HCT116 (cell line): ENCODE results near the gene DOCK2. TPM values are rescaled to one million over a fixed set of nuclear protein-coding genes. Genes with fewer than 3 reads are reported as not detected.

Experiments
- ATAC-seq: fragments of 200-7000 bp; cut with Tn5 transposase; 2 replicates; pipeline ENCODE4 v1.9.1; 2020; ENCODE audit warnings: mild to moderate bottlenecking, moderate library complexity
- BruUV-seq: library from RNA; stranded (reverse); fragments of 400-500 nt; replicated peaks from 2 replicates; lab custom pipeline; 2021; lab: Mats Ljungman, UMichigan
- CTCF ChIA-PET: fragments of 300-600 bp; sonication (Branson Sonifier 250); formaldehyde crosslinking; loops from one replicate; lab custom pipeline; 2021; ENCODE audit warnings: antibody characterized with exemption; lab: Charles Lee
- POLR2A ChIA-PET: fragments of 300-600, 350-600 bp; sonication (Branson Sonifier 250); formaldehyde crosslinking; loops from one replicate; lab custom pipeline; 2021; ENCODE audit warnings: antibody characterized with exemption; lab: Charles Lee
- RAD21 ChIA-PET, 2 experiments: fragments of 300-600 bp; sonication (Branson Sonifier 250); formaldehyde crosslinking; loops; one replicate each; lab custom pipeline; 2023; ENCODE audit warnings: low total read pairs in 2 of 2; ENCODE audit not compliant: uncharacterized antibody in 2 of 2, unreplicated experiment in 2 of 2, low non-redundant PET in 1 of 2; lab: Charles Lee
- DNase-seq: peaks from one replicate; pipeline ENCODE4 v3.0.0-alpha.2; 2010; ENCODE audit warnings: low read depth, low spot score
- H2AFZ ChIP-seq: fragments of 200-600 bp; shearing (Covaris generic), sonication (generic); 2 replicates; pipeline ENCODE4 v1.6.1; 2017; ENCODE audit warnings: low read depth, mixed run types, mixed read lengths, antibody characterized with exemption, low read length; ENCODE audit not compliant: poor library complexity, severe bottlenecking
- H3K27ac ChIP-seq: 2 replicates; pipeline ENCODE4 v1.5.1; 2012; ENCODE audit warnings: low read depth, low read length
- H3K27me3 ChIP-seq: fragments of 200-600 bp; sonication (generic); 2 replicates; pipeline ENCODE4 v1.6.1; 2016; ENCODE audit warnings: mixed run types, low read length, mixed read lengths; ENCODE audit not compliant: insufficient read depth
- H3K36me3 ChIP-seq, 2 experiments: fragments of 200-500 bp in 1 of 2; fragments of 200-600 bp in 1 of 2; sonication (Bioruptor generic) in 1 of 2; sonication (generic) in 1 of 2; 2 replicates each; pipeline versions ENCODE4 v1.5.1 to v1.6.1; 2014 to 2016; ENCODE audit warnings: low read length in 2 of 2, inconsistent platforms in 1 of 2, mixed read lengths in 1 of 2, mixed run types in 1 of 2; ENCODE audit not compliant: insufficient read depth in 2 of 2, control insufficient read depth in 1 of 2
- H3K4me1 ChIP-seq, 2 experiments: fragments of 200-600 bp in 1 of 2; sonication (generic) in 1 of 2; 2 replicates each; pipeline versions ENCODE4 v1.5.1 to v1.6.1; 2012 to 2017; ENCODE audit warnings: low read length in 2 of 2, inconsistent platforms in 1 of 2, mild to moderate bottlenecking in 1 of 2, mixed read lengths in 1 of 2, mixed run types in 1 of 2, moderate library complexity in 1 of 2; ENCODE audit not compliant: insufficient read depth in 2 of 2, control insufficient read depth in 1 of 2
- H3K4me2 ChIP-seq: fragments of 200-600 bp; sonication (generic); 2 replicates; pipeline ENCODE4 v1.6.1; 2017; ENCODE audit warnings: mixed run types, low read length, mixed read lengths
- H3K4me3 ChIP-seq, 2 experiments: fragments of 200-600 bp in 1 of 2; sonication (generic) in 1 of 2; replicated peaks in 1 of 2; 2 replicates each; pipeline ENCODE4 v1.5.1; 2011 to 2016; ENCODE audit warnings: low read length in 2 of 2, control low read depth in 1 of 2, low read depth in 1 of 2, mild to moderate bottlenecking in 1 of 2, mixed read lengths in 1 of 2, mixed run types in 1 of 2
- H3K79me2 ChIP-seq: fragments of 200-600 bp; sonication (generic); 2 replicates; pipeline ENCODE4 v1.6.1; 2017; ENCODE audit warnings: mild to moderate bottlenecking, mixed run types, low read length, moderate library complexity, mixed read lengths; ENCODE audit not compliant: insufficient read depth
- H3K9ac ChIP-seq: fragments of 200-600 bp; sonication (generic); 2 replicates; pipeline ENCODE4 v1.6.1; 2016; ENCODE audit warnings: low read length, mixed read lengths
- H3K9me2 ChIP-seq: fragments of 200-600 bp; sonication (generic), shearing (Covaris generic); 2 replicates; pipeline ENCODE4 v1.6.1; 2017; ENCODE audit warnings: mixed run types, mild to moderate bottlenecking, moderate library complexity; ENCODE audit not compliant: insufficient read depth
- H3K9me3 ChIP-seq, 2 experiments: fragments of 200-500 bp in 1 of 2; fragments of 200-600 bp in 1 of 2; sonication (Bioruptor generic) in 1 of 2; sonication (generic) in 1 of 2; 2 replicates each; pipeline ENCODE4 v1.6.1; 2014 to 2017; ENCODE audit warnings: low read length in 2 of 2, mixed read lengths in 2 of 2, inconsistent platforms in 1 of 2, low read depth in 1 of 2, mild to moderate bottlenecking in 1 of 2, mixed run types in 1 of 2, moderate library complexity in 1 of 2; ENCODE audit not compliant: control insufficient read depth in 1 of 2, insufficient read depth in 1 of 2
- H4K20me1 ChIP-seq: fragments of 200-600 bp; sonication (generic), shearing (Covaris generic); 2 replicates; pipeline ENCODE4 v1.6.1; 2017; ENCODE audit warnings: mixed run types, mild to moderate bottlenecking, moderate library complexity; ENCODE audit not compliant: insufficient read depth
- EGR1 ChIP-seq: IDR thresholded peaks from 2 replicates; pipeline ENCODE4 v1.6.1; 2012; ENCODE audit warnings: low read depth
- ELF1 ChIP-seq: IDR thresholded peaks from 2 replicates; pipeline ENCODE4 v1.6.1; 2012; ENCODE audit warnings: low read depth, borderline replicate concordance
- FOSL1 ChIP-seq: IDR thresholded peaks from 2 replicates; pipeline ENCODE4 v1.6.1; 2012; ENCODE audit warnings: low read depth
- JUND ChIP-seq: IDR thresholded peaks from 2 replicates; pipeline ENCODE4 v1.6.1; 2012
- POLR2AphosphoS5 ChIP-seq: IDR thresholded peaks from 2 replicates; pipeline ENCODE4 v1.6.1; 2011; ENCODE audit warnings: mild to moderate bottlenecking, low read depth, low read length, moderate library complexity
- SIN3A ChIP-seq: IDR thresholded peaks from 2 replicates; pipeline ENCODE4 v1.6.1; 2012; ENCODE audit warnings: low read depth
- TCF7L2 ChIP-seq: IDR thresholded peaks from 2 replicates; pipeline ENCODE4 v1.7.0; 2011; ENCODE audit warnings: borderline replicate concordance, inconsistent platforms; ENCODE audit not compliant: insufficient read depth, insufficient read length; ENCODE audit errors: extremely low read depth
- YY1 ChIP-seq: IDR thresholded peaks from 2 replicates; pipeline ENCODE4 v1.6.1; 2011; ENCODE audit warnings: low read length, low read depth, moderate library complexity, mild to moderate bottlenecking; ENCODE audit not compliant: insufficient replicate concordance; ENCODE audit errors: extremely low read depth
- ZFX ChIP-seq: fragments of 450-650 bp; IDR thresholded peaks from 2 replicates; pipeline ENCODE4 v1.6.1; 2017
- intact Hi-C: fragments of 100-400 bp; cut with micrococcal nuclease; formaldehyde crosslinking; loops from 2 replicates; pipeline ENCODE4 v1.10.0; 2022
- total RNA-seq: library from RNA; stranded (reverse); gene quantifications from one replicate; pipeline ENCODE4 v1.2.1, GENCODE V29; 2021; ENCODE audit not compliant: unreplicated experiment
- TF ChIP-seq, protein P1 (sequence below), 3 experiments: fragments of 200-600 bp in 1 of 3; sonication (generic) in 1 of 3; IDR thresholded peaks in 2 of 3; conservative IDR thresholded peaks in 1 of 3; 2 replicates each; pipeline ENCODE4 v1.5.1; 2012 to 2017; ENCODE audit warnings: low read depth in 2 of 3, low read length in 2 of 3, antibody characterized with exemption in 1 of 3, borderline replicate concordance in 1 of 3, control low read depth in 1 of 3, mild to moderate bottlenecking in 1 of 3, mixed read lengths in 1 of 3, mixed run types in 1 of 3, moderate library complexity in 1 of 3; ENCODE audit not compliant: insufficient read depth in 1 of 3
- TF ChIP-seq, protein P2 (sequence below): IDR thresholded peaks from 2 replicates; pipeline ENCODE4 v1.6.1; 2012

DOCK2 gene
- total RNA-seq, 1 experiment from 2014 or later = 0.89 TPM

DNA sequence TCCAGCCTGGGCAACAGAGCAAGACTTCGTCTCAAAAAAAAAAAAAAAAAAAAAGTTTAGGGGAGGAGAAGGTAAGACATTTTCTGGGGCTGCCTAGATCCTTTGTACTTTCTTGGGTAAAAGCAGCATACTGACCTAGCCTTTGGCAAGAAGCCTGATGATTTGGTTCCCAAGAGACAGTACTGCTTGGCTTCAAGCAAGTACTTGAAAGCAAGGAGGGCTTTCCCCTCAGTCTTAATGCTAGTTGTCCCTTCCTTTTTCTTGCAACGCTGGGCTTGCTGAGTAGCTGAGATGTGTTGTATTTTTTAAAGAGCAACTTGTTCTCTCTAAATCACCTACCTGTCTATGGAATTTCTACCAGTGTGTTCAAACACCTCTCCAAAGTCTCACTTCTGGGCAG lies 267.0 kb downstream of the DOCK2 start (continued):
- no peak for TF ChIP-seq FOSL1
- TF ChIP-seq, protein P1, sequence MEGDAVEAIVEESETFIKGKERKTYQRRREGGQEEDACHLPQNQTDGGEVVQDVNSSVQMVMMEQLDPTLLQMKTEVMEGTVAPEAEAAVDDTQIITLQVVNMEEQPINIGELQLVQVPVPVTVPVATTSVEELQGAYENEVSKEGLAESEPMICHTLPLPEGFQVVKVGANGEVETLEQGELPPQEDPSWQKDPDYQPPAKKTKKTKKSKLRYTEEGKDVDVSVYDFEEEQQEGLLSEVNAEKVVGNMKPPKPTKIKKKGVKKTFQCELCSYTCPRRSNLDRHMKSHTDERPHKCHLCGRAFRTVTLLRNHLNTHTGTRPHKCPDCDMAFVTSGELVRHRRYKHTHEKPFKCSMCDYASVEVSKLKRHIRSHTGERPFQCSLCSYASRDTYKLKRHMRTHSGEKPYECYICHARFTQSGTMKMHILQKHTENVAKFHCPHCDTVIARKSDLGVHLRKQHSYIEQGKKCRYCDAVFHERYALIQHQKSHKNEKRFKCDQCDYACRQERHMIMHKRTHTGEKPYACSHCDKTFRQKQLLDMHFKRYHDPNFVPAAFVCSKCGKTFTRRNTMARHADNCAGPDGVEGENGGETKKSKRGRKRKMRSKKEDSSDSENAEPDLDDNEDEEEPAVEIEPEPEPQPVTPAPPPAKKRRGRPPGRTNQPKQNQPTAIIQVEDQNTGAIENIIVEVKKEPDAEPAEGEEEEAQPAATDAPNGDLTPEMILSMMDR (IDR thresholded peaks at IDR 0.05 in 2 of 3, conservative IDR thresholded peaks at IDR 0.05 in 1 of 3; ENCODE audit: borderline replicate concordance in 1 of 3, insufficient read depth in 1 of 3, low read depth in 2 of 3, low read length in 2 of 3) = no peak
- no peak for TF ChIP-seq JUND
- no peak for TF ChIP-seq EGR1
- no peak for TF ChIP-seq YY1
- TF ChIP-seq, protein P2, sequence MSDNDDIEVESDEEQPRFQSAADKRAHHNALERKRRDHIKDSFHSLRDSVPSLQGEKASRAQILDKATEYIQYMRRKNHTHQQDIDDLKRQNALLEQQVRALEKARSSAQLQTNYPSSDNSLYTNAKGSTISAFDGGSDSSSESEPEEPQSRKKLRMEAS = no peak

DNA sequence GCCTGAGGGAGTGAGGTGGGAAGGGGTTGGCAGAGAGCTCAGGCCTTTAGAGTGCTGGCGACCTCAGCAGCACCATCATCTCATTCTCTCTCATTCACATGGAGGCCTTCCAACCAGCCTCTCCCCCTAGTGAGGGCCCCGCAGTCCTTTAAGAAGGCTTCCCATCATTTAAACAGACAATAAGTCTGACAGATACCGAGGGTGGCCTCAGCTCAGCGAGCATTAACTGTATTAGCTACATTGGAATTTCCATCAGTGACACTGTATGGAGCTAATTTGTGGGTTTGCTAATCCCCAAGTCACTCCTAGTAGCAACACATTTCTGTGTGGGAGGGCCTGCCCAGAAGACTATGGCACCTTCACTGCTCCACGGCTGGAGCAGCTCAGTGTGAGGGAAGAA lies 267.4 kb downstream of the DOCK2 start:
- ChIA-PET CTCF (no interaction called here), POLR2A (no interaction called here), RAD21 (no interaction called here)
- ATAC-seq (no peak), DNase-seq (no peak)
- intact Hi-C loops = no loop called here
- H3K4me3 ChIP-seq = no peak overlapping the region
- H3K9me2 ChIP-seq = no peaks in the 10 kb centered on the region
- no peak overlapping the region for H3K27ac ChIP-seq
- no peaks in the 10 kb centered on the region for H3K36me3 ChIP-seq
- no peak overlapping the region for H2AFZ ChIP-seq
- H3K9ac ChIP-seq = no peak overlapping the region
- H3K9me3 ChIP-seq = no peaks in the 10 kb centered on the region
- BruUV-seq = no TSS peak
- H3K4me2 ChIP-seq = no peak overlapping the region
- TF ChIP-seq FOSL1 (no peak), JUND (no peak), ZFX (no peak), ELF1 (no peak), SIN3A (no peak), TCF7L2 (no peak), POLR2AphosphoS5 (no peak)
- H3K27me3 ChIP-seq = peaks cover 33% of the 10 kb centered on the region; the same call in 1 of the 2 replicates
- no peaks in the 10 kb centered on the region for H3K79me2 ChIP-seq
- no peaks in the 10 kb centered on the region for H4K20me1 ChIP-seq
- H3K4me1 ChIP-seq = no peaks in the 10 kb centered on the region
